H1 (cell line): ENCODE measurements around the gene LRRC41.

ENCODE experiments used
- ATF3 ChIP-seq: IDR thresholded peaks from 2 replicates; pipeline ENCODE4 v1.6.1; 2011; ENCODE audit warnings: low read depth, mild to moderate bottlenecking, low read length; ENCODE audit not compliant: insufficient read depth
- EGR1 ChIP-seq: IDR thresholded peaks from 2 replicates; pipeline ENCODE4 v1.6.1; 2011; ENCODE audit warnings: low read depth, low read length, borderline replicate concordance
- EP300 ChIP-seq, 2 experiments: IDR thresholded peaks; 1 replicate in 1 of 2; 2 replicates in 1 of 2; pipeline ENCODE4 v1.6.1; 2011 to 2012; ENCODE audit warnings: low read depth in 2 of 2, low read length in 2 of 2, mild to moderate bottlenecking in 2 of 2, borderline replicate concordance in 1 of 2, inconsistent platforms in 1 of 2, moderate library complexity in 1 of 2
- NRF1 ChIP-seq: IDR thresholded peaks from 2 replicates; pipeline ENCODE4 v1.6.1; 2011; ENCODE audit warnings: mild to moderate bottlenecking, low read depth, low read length, improper control_type of control experiment
- POLR2A ChIP-seq, 2 experiments: IDR thresholded peaks; 1 replicate in 1 of 2; 2 replicates in 1 of 2; pipeline ENCODE4 v1.6.1; 2011; ENCODE audit warnings: low read depth in 2 of 2, low read length in 2 of 2, mild to moderate bottlenecking in 2 of 2; ENCODE audit errors: control extremely low read depth in 1 of 2
- SP2 ChIP-seq: IDR thresholded peaks from 2 replicates; pipeline ENCODE4 v1.6.1; 2012; ENCODE audit warnings: mild to moderate bottlenecking, low read length, inconsistent platforms

GRCh38 chr1:46310321-46310720, 6.9 kb upstream of the LRRC41 start:
- TF ChIP-seq ATF3 (no peak), SP2 (no peak), EGR1 (no peak), NRF1 (no peak), POLR2A (IDR thresholded peaks at IDR 0.05; ENCODE audit: control extremely low read depth in 1 of 2, low read depth in 2 of 2, low read length in 2 of 2) (no peak), EP300 (IDR thresholded peaks at IDR 0.05; ENCODE audit: borderline replicate concordance in 1 of 2, low read depth in 2 of 2, low read length in 2 of 2) (no peak)
